Neural crest cell (in vitro differentiated cells): Measurements from ENCODE around the gene DDB1. TPM values are rescaled to one million over a fixed set of nuclear protein-coding genes. Genes with fewer than 3 reads are reported as not detected.

ENCODE experiments used
- DNase-seq: peaks from one replicate; pipeline ENCODE4 v3.0.0; 2021; ENCODE audit warnings: low read depth, mixed read lengths, low spot score
- H3K27ac Mint-ChIP-seq: one replicate; pipeline ENCODE4 v1.8.0; 2021; ENCODE audit warnings: mild to moderate bottlenecking, mixed read lengths; ENCODE audit not compliant: unreplicated experiment
- H3K27me3 Mint-ChIP-seq: 2 replicates; pipeline ENCODE4 v1.8.0; 2021; ENCODE audit warnings: low read depth, mild to moderate bottlenecking, mixed read lengths
- H3K36me3 Mint-ChIP-seq: 2 replicates; pipeline ENCODE4 v1.8.0; 2021; ENCODE audit warnings: low read depth, mild to moderate bottlenecking, mixed read lengths
- H3K4me1 Mint-ChIP-seq: 2 replicates; pipeline ENCODE4 v1.8.0; 2021; ENCODE audit warnings: mixed read lengths
- H3K4me3 Mint-ChIP-seq: one replicate; pipeline ENCODE4 v1.8.0; 2021; ENCODE audit warnings: mild to moderate bottlenecking, mixed read lengths
- H3K9me3 Mint-ChIP-seq: 2 replicates; pipeline ENCODE4 v1.8.0; 2021; ENCODE audit warnings: mixed read lengths
- CTCF ChIP-seq: fragments of 200-600 bp; sonication (generic); conservative IDR thresholded peaks from 2 replicates; pipeline ENCODE4 v1.5.0; 2021; ENCODE audit warnings: antibody characterized with exemption, mild to moderate bottlenecking
- total RNA-seq: library from RNA; stranded (reverse); gene quantifications from 2 replicates; pipeline ENCODE4 v1.2.1, GENCODE V29; 2021

DDB1 gene
- total RNA-seq, 1 donor from 2014 or later, result 315 TPM

DNA sequence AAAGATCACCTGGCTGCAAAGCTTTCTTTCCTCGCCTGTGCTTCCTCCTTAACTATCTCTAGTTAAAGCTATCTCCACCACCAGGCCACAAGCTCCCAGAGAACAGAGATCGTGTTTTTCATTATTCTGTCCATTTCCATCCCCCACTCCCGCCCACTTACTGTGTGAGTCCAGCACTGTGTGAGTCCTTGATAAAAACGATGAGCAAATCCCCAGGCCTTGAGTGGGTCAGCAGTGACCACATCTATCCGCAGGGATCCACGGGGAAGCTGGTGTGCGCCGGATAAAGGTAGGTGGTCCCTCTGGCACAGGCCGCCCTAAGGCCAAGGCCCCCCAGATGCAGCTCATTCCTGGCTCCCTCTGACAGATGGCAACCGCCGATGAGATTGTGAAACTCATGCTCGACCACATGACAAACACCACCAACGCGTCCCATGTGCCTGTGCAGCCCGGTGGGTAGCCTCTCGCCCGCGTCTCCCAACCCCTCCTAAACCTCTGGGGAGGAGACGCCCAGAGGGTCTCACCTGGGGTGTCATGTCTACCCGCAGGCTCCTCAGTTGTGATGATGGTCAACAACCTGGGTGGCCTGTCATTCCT lies 9.4 kb upstream of the DDB1 start:
- Mint-ChIP-seq H3K4me1 (no peaks in the 10 kb centered on the region), H3K27ac (no peak overlapping the region), H3K27me3 (no peaks in the 10 kb centered on the region), H3K36me3 (no peaks in the 10 kb centered on the region), H3K9me3 (no peaks in the 10 kb centered on the region), H3K4me3 (no peak overlapping the region)
- TF ChIP-seq CTCF, result no peak
- DNase-seq, result no peak

- Mint-ChIP-seq H3K4me1 (peaks cover 6% of the 10 kb centered on the region), H3K9me3 (no peaks in the 10 kb centered on the region), H3K27me3 (no peaks in the 10 kb centered on the region), H3K27ac (no peak overlapping the region), H3K4me3 (no peak overlapping the region), H3K36me3 (no peaks in the 10 kb centered on the region)
- no peak for TF ChIP-seq CTCF
- no peak for DNase-seq
Measured at GRCh38 chr11:61341706-61342105, 8.8 kb upstream of the DDB1 start.

GRCh38 chr11:61340979-61341378 lies 8.1 kb upstream of the DDB1 start:
- H3K4me1 Mint-ChIP-seq, result peaks cover 13% of the 10 kb centered on the region
- no peak overlapping the region for H3K4me3 Mint-ChIP-seq
- no peak for TF ChIP-seq CTCF
- no peaks in the 10 kb centered on the region for H3K36me3 Mint-ChIP-seq
- H3K27me3 Mint-ChIP-seq, result no peaks in the 10 kb centered on the region
- no peak for DNase-seq
- H3K9me3 Mint-ChIP-seq, result no peaks in the 10 kb centered on the region
- no peak overlapping the region for H3K27ac Mint-ChIP-seq

DNA sequence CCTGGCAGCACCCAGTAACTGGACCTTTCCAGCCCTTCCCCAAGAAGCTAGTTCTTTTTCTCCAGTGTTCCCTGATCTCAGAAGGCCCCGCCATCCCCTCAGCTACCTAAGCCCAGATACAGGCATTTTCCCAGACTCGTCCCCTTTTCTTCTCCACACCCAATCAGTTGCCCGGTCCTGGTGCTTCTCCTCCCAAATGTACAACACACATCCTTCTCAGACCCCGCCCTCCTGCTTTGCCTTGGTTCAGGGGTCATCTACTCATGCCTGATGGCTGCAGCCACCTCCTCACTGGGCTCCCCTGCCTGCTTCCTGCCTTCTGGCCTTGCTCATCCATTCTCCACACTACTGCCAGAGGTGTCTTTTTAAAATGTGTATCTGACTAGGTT lies 6.6 kb upstream of the DDB1 start:
- Mint-ChIP-seq H3K4me3 (no peak overlapping the region), H3K4me1 (peaks cover 14% of the 10 kb centered on the region), H3K9me3 (no peaks in the 10 kb centered on the region), H3K27me3 (no peaks in the 10 kb centered on the region), H3K27ac (peak overlapping the region; percentile 45), H3K36me3 (no peaks in the 10 kb centered on the region)
- no peak for TF ChIP-seq CTCF
- DNase-seq, result no peak

- no peak overlapping the region for H3K27ac Mint-ChIP-seq
- H3K4me3 Mint-ChIP-seq, result no peak overlapping the region
- peaks cover 18% of the 10 kb centered on the region for H3K4me1 Mint-ChIP-seq
- no peak for TF ChIP-seq CTCF
- H3K9me3 Mint-ChIP-seq, result no peaks in the 10 kb centered on the region
- no peak for DNase-seq
- H3K36me3 Mint-ChIP-seq, result no peaks in the 10 kb centered on the region
- H3K27me3 Mint-ChIP-seq, result no peaks in the 10 kb centered on the region
Measured at GRCh38 chr11:61338783-61339489, 6.0 kb upstream of the DDB1 start.
